ENCODE results near the gene NDUFC1. TPM values are rescaled to one million over a fixed set of nuclear protein-coding genes. Genes with fewer than 3 reads are reported as not detected.

Gene NDUFC1
- total and polyA plus RNA-seq, 3 experiments from 2014 or later: 49.6 to 146 (median 50.2) TPM

DNA sequence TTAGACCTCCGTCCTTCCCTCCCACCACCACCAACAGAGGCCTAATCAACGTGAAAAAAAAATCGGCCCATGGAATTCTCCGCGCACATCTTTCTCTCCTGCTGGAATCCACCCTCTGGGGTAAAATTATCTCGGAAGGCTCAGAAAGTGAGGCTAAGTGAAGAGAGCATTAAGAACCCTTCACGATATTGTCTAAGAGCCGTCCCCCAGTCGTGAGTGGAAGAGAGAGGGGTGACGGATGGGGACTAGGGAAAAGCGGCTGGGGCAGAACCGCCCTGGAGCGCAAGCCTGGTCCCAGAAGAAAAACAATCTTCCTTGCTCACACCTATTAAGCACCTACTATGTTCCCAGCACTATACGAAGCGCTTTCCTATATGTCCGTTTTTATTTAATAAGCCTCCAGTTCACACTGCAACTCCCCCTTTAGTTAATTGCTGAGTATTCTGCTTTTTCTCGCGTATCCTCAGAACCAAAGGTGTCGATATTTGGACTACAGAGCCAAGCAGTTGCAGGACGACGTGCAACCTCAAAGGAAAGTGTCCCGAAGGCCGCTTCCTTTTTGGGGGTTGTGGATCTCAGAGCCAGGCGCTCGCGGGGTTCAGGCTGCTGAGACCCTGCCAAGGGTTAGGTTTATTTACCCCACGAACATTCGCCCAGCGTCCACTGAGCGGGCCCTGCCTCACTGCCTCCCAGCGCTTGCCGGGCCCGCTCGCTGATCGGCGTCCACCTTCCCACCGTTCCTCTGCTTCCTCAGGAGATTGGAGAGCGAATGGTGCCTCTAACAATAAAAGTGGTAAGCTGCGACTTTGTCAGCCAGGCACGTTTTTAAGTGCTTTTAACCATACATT is 23.1 kb downstream of the NDUFC1 start:
- Mint-ChIP-seq H3K4me3 (peak overlapping the region; percentile 75 to 92 (median 75)), H3K4me1 (peaks cover 16 to 22% (median 17%) of the 10 kb centered on the region in 3 donors), H3K36me3 (peaks cover 0 to 2% (median 2%) of the 10 kb centered on the region in 3 donors), H3K27me3 (peaks cover 47% of the 10 kb centered on the region in 2 donors), H3K27ac (peak overlapping the region in 1 of 8 donors; percentile 24), H3K9me3 (peaks cover 0 to 3% (median 0%) of the 10 kb centered on the region in 5 donors)
- H3K4me3 ChIP-seq (ENCODE audit: low read length): peak overlapping the region; percentile 44
- peaks cover 17% of the 10 kb centered on the region for H3K4me1 ChIP-seq (ENCODE audit: insufficient read depth, low read length)
- no peaks in the 10 kb centered on the region for H3K36me3 ChIP-seq (ENCODE audit: insufficient read depth, low read length)
- no peak overlapping the region for H3K27ac ChIP-seq (ENCODE audit: low read depth, low read length)
- H3K27me3 ChIP-seq (ENCODE audit: insufficient read depth, low read length, poor library complexity, severe bottlenecking): peaks cover 12% of the 10 kb centered on the region
- ChIA-PET POLR2A (no interaction called here), CTCF (interaction anchor here (0.6 to 1.0 kb wide), 2 partner anchors 17 to 179 kb away, joined by 3 to 6 read pairs; no protein-coding TSS in a partner anchor)
- no peaks in the 10 kb centered on the region for H3K9me3 ChIP-seq (ENCODE audit: low read length)
- DNase-seq: peak in 1 of 5 donors; percentile 16

DNA sequence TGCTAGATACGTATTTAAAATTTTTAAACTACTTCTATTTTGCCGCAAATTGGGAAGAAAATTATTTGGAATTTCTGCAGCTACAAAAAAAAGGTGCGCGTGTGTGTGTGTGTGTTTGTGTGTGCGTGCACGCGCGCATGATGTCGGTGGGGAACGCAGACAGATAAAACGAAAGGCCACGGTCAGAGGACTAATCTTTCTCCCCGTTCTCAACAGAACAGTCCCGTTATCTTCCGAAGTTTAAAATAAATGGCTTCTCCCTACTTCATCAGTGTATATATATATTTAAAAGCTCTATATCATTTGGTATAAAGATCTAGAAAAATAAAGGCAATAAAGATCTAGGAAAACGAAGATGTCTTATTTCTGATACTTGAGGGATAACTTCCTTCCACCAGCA is 23.8 kb downstream of the NDUFC1 start:
- no peaks in the 10 kb centered on the region for H3K36me3 Mint-ChIP-seq
- peaks cover 16 to 22% (median 17%) of the 10 kb centered on the region in 3 donors for H3K4me1 Mint-ChIP-seq
- peaks cover 17% of the 10 kb centered on the region for H3K4me1 ChIP-seq (ENCODE audit: insufficient read depth, low read length)
- no peaks in the 10 kb centered on the region for H3K36me3 ChIP-seq (ENCODE audit: insufficient read depth, low read length)
- H3K9me3 ChIP-seq (ENCODE audit: low read length): no peaks in the 10 kb centered on the region
- H3K27me3 Mint-ChIP-seq: peaks cover 49 to 51% of the 10 kb centered on the region in 2 donors
- no peak overlapping the region for H3K4me3 ChIP-seq (ENCODE audit: low read length)
- peak overlapping the region; percentile 24 to 82 (median 75) for H3K4me3 Mint-ChIP-seq
- H3K9me3 Mint-ChIP-seq: peaks cover 0 to 3% (median 0%) of the 10 kb centered on the region in 5 donors
- H3K27ac Mint-ChIP-seq: peak overlapping the region in 1 of 8 donors; percentile 24
- peaks cover 12% of the 10 kb centered on the region for H3K27me3 ChIP-seq (ENCODE audit: insufficient read depth, low read length, poor library complexity, severe bottlenecking)
- CTCF ChIA-PET: interaction anchor here (1.0 kb wide), 1 partner anchor 17 kb away, joined by 6 read pairs; no protein-coding TSS in a partner anchor
- POLR2A ChIA-PET: no interaction called here
- H3K27ac ChIP-seq (ENCODE audit: low read depth, low read length): no peak overlapping the region
- no peak for DNase-seq

DNA sequence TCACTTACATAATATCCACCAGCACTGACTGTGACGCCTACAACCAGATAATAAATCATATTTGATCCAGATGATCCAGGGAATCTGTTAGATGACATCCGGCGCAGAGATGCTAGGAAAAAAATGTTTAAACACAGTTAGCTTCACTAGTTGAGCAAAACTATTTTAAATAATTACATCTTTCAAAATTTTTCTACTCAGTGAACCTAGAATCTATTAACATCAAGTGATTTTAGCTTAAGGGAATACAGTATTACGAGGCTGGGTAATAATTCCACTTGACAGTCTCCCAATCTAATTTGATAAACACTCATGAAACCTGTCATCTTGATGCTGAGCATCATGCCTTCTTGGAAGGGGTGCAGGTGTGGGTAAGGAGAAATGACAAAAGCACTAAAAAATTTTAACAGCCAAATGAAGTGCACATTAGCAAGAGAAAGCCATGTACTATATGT is 27.0 kb downstream of the NDUFC1 start:
- H3K4me3 Mint-ChIP-seq: no peak overlapping the region
- H3K27ac Mint-ChIP-seq: no peak overlapping the region
- ChIA-PET POLR2A (no interaction called here), CTCF (interaction anchor here (0.6 to 0.8 kb wide), 2 partner anchors 26 to 96 kb away, joined by 3 read pairs; partner anchors contain the start of gene NAA15)
- no peak for DNase-seq
- Histone ChIP-seq H3K9me3 (ENCODE audit: low read length) (no peaks in the 10 kb centered on the region), H3K36me3 (ENCODE audit: insufficient read depth, low read length) (no peaks in the 10 kb centered on the region), H3K27me3 (ENCODE audit: insufficient read depth, low read length, poor library complexity, severe bottlenecking) (peaks cover 12% of the 10 kb centered on the region), H3K4me3 (ENCODE audit: low read length) (no peak overlapping the region), H3K27ac (ENCODE audit: low read depth, low read length) (no peak overlapping the region), H3K4me1 (ENCODE audit: insufficient read depth, low read length) (peaks cover 17% of the 10 kb centered on the region)
- H3K27me3 Mint-ChIP-seq: peaks cover 43 to 46% of the 10 kb centered on the region in 2 donors
- H3K36me3 Mint-ChIP-seq: no peaks in the 10 kb centered on the region
- peaks cover 14 to 20% (median 16%) of the 10 kb centered on the region in 3 donors for H3K4me1 Mint-ChIP-seq
- peaks cover 0 to 3% (median 0%) of the 10 kb centered on the region in 5 donors for H3K9me3 Mint-ChIP-seq

DNA sequence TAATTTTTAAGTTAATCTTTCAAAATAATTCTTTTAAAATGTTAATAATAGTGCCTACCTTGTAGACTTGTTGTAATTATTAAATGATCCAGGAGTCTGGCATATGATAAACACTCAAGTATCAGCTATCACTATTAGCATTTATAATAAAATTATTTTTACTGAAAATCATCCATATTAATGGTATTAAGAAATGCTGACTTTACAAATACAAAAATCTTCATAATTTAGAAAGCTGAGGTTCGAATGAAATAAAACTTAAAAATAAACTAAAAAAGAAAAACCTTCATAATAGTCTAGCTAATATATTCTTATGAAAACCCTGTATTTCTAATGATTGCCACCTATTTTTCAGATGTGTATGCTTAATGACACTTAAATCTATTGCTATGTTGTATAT is 27.5 kb downstream of the NDUFC1 start:
- POLR2A ChIA-PET: no interaction called here
- peaks cover 11% of the 10 kb centered on the region for H3K27me3 ChIP-seq (ENCODE audit: insufficient read depth, low read length, poor library complexity, severe bottlenecking)
- Mint-ChIP-seq H3K27me3 (peaks cover 40 to 43% of the 10 kb centered on the region in 2 donors), H3K27ac (no peak overlapping the region), H3K4me1 (peaks cover 12 to 15% (median 12%) of the 10 kb centered on the region in 3 donors), H3K9me3 (peaks cover 0 to 3% (median 0%) of the 10 kb centered on the region in 5 donors), H3K36me3 (no peaks in the 10 kb centered on the region), H3K4me3 (no peak overlapping the region)
- no peaks in the 10 kb centered on the region for H3K36me3 ChIP-seq (ENCODE audit: insufficient read depth, low read length)
- no peaks in the 10 kb centered on the region for H3K9me3 ChIP-seq (ENCODE audit: low read length)
- CTCF ChIA-PET: interaction anchor here (0.6 to 0.8 kb wide), 2 partner anchors 27 to 96 kb away, joined by 3 read pairs; partner anchors contain the start of gene NAA15
- no peak overlapping the region for H3K27ac ChIP-seq (ENCODE audit: low read depth, low read length)
- no peak for DNase-seq
- H3K4me1 ChIP-seq (ENCODE audit: insufficient read depth, low read length): peaks cover 15% of the 10 kb centered on the region
- H3K4me3 ChIP-seq (ENCODE audit: low read length): no peak overlapping the region

DNA sequence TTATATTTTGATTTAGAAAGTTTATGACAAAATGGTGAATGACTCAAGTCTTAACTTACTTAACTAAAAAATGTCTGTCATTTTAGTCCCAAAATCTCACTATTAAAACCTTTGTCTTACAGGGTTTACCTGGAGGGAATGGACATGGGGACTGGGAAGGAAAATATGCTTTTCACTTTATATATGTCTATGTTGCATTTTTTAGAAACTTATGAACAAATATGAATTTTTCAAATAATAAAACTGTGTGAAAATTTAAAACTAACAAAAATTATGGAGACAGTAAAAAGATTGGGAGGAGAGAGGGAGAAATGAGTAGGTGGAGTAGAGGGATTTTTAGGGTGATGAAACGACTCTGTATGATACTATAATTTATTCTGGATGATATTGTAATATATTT is 28.4 kb downstream of the NDUFC1 start:
- H3K36me3 ChIP-seq (ENCODE audit: insufficient read depth, low read length): no peaks in the 10 kb centered on the region
- H3K4me3 ChIP-seq (ENCODE audit: low read length): no peak overlapping the region
- H3K27ac ChIP-seq (ENCODE audit: low read depth, low read length): no peak overlapping the region
- CTCF ChIA-PET: no interaction called here
- no peak for DNase-seq
- H3K4me1 ChIP-seq (ENCODE audit: insufficient read depth, low read length): peaks cover 6% of the 10 kb centered on the region
- H3K27me3 ChIP-seq (ENCODE audit: insufficient read depth, low read length, poor library complexity, severe bottlenecking): peaks cover 1% of the 10 kb centered on the region
- H3K27me3 Mint-ChIP-seq: peaks cover 31 to 35% of the 10 kb centered on the region in 2 donors
- H3K9me3 ChIP-seq (ENCODE audit: low read length): no peaks in the 10 kb centered on the region
- no peaks in the 10 kb centered on the region for H3K36me3 Mint-ChIP-seq
- POLR2A ChIA-PET: no interaction called here
- no peak overlapping the region for H3K27ac Mint-ChIP-seq
- H3K4me3 Mint-ChIP-seq: no peak overlapping the region
- H3K9me3 Mint-ChIP-seq: peaks cover 0 to 3% (median 0%) of the 10 kb centered on the region in 5 donors
- H3K4me1 Mint-ChIP-seq: peaks cover 2 to 5% (median 2%) of the 10 kb centered on the region in 3 donors

DNA sequence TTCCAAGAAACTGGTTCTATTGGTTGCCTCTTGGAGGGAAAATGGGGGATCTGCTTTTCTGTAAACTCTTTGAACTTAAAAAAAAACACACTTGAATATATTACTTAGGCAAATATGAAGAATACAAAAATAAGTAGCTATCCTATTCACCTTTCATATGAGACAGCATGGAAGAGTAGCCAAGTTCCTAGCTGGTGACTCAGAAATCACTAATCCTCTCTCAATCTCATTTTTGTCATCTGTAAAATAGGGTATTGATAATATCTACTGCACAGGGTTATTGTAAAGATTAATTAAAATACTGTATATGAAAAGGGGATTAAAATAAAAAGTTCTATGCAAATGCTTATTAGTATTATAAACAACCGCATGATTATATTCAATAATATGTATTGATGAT is 35.0 kb downstream of the NDUFC1 start:
- peak overlapping the region; percentile 75 to 97 (median 90) for H3K27ac Mint-ChIP-seq
- H3K36me3 Mint-ChIP-seq: no peaks in the 10 kb centered on the region
- DNase-seq: no peak
- Histone ChIP-seq H3K9me3 (ENCODE audit: low read length) (no peaks in the 10 kb centered on the region), H3K4me3 (ENCODE audit: low read length) (no peak overlapping the region), H3K4me1 (ENCODE audit: insufficient read depth, low read length) (peaks cover 12% of the 10 kb centered on the region), H3K36me3 (ENCODE audit: insufficient read depth, low read length) (no peaks in the 10 kb centered on the region), H3K27me3 (ENCODE audit: insufficient read depth, low read length, poor library complexity, severe bottlenecking) (no peaks in the 10 kb centered on the region), H3K27ac (ENCODE audit: low read depth, low read length) (no peak overlapping the region)
- ChIA-PET POLR2A (interaction anchor here (1.1 to 2.1 kb wide), 2 partner anchors 34 to 89 kb away, joined by 3 to 8 read pairs; partner anchors contain the start of gene NAA15), CTCF (interaction anchor here (1.5 to 2.9 kb wide), 2 partner anchors 13 to 28 kb away, joined by 5 to 20 read pairs; partner anchors contain the start of gene MGARP)
- no peaks in the 10 kb centered on the region for H3K9me3 Mint-ChIP-seq
- peaks cover 0 to 1% of the 10 kb centered on the region in 2 donors for H3K27me3 Mint-ChIP-seq
- H3K4me3 Mint-ChIP-seq: peak overlapping the region; percentile 69 to 91 (median 85)
- peaks cover 15 to 24% (median 19%) of the 10 kb centered on the region in 3 donors for H3K4me1 Mint-ChIP-seq

DNA sequence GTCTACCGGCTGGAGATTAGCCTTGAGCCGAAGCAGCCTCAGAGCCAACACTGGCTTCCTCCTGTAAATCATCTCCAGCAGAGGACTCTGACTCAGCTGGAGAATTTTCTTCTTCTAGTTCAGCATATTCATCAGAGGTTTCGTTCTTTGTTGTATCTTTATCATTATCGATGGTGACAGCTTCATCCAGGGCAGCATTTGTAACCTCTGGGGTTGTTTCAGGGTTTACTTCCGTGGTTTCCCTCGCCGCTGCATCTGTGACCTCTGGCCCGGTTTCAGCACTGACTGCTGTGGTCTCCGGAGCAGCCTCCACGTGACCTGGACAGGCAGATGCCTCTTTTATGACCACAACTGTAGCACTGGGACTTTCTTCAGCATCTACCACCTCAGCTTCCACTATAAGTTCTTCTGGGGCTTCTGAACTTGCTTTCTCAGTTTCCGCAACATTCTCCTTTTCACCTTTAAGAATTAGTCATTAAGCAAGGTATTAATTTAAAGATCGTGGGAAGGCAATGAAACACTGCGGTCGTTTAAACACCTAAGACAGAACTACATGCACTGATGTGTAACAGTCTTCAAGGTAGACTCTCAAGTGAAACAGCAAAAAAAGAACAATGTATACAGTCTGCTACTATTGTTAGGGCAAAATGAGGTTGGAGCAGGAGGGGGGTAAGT is 35.6 kb downstream of the NDUFC1 start:
- H3K27ac Mint-ChIP-seq: peak overlapping the region; percentile 75 to 97 (median 90)

More for the DNA sequence above, 35.6 kb downstream of the NDUFC1 start:
- peak overlapping the region; percentile 69 to 91 (median 85) for H3K4me3 Mint-ChIP-seq
- H3K9me3 Mint-ChIP-seq: no peaks in the 10 kb centered on the region
- H3K4me1 Mint-ChIP-seq: peaks cover 15 to 24% (median 19%) of the 10 kb centered on the region in 3 donors
- DNase-seq: peak; percentile 50 to 78 (median 63)
- ChIA-PET POLR2A (interaction anchor here (0.8 to 2.1 kb wide), 4 partner anchors 11 to 89 kb away, joined by 3 to 8 read pairs (median 4); partner anchors contain the start of gene NAA15), CTCF (interaction anchor here (0.7 to 2.9 kb wide), 4 partner anchors 14 to 35 kb away, joined by 4 to 20 read pairs (median 5); partner anchors contain the start of genes MGARP and NAA15)
- Histone ChIP-seq H3K27ac (ENCODE audit: low read depth, low read length) (peak overlapping the region; percentile 49), H3K9me3 (ENCODE audit: low read length) (no peaks in the 10 kb centered on the region), H3K36me3 (ENCODE audit: insufficient read depth, low read length) (no peaks in the 10 kb centered on the region), H3K4me3 (ENCODE audit: low read length) (peak overlapping the region; percentile 55), H3K4me1 (ENCODE audit: insufficient read depth, low read length) (peaks cover 12% of the 10 kb centered on the region), H3K27me3 (ENCODE audit: insufficient read depth, low read length, poor library complexity, severe bottlenecking) (no peaks in the 10 kb centered on the region)
- H3K36me3 Mint-ChIP-seq: no peaks in the 10 kb centered on the region
- peaks cover 0 to 1% of the 10 kb centered on the region in 2 donors for H3K27me3 Mint-ChIP-seq

Measured in CD8-positive, alpha-beta memory T cell (primary cell).